ENCODE measurements around the gene MT1A.
"Not testable (repeated sequence)": the region's sequence is repeated elsewhere in the genome, so short reads cannot be mapped to it uniquely, and the experiment has no call there.

Gene MT1A

GRCh38 chr16:56617212-56618085 is 21.0 kb upstream of the MT1A start:
- H3K27me3 ChIP-seq (ENCODE audit: insufficient read depth, poor library complexity, severe bottlenecking), result peaks cover 11% of the 10 kb centered on the region

GRCh38 chr16:56618138-56618537 is 20.3 kb upstream of the MT1A start:
- TF ChIP-seq SPI1 (IDR thresholded peaks at IDR 0.05; ENCODE audit: borderline replicate concordance, low read depth) (no peak), GABPA (IDR thresholded peaks at IDR 0.05; ENCODE audit: low read depth) (no peak), CTCF (IDR thresholded peaks at IDR 0.05; ENCODE audit: insufficient read depth, low read length) (no peak), REST (IDR thresholded peaks at IDR 0.05; ENCODE audit: insufficient replicate concordance, low read depth) (no peak), POLR2AphosphoS5 (IDR thresholded peaks at IDR 0.05; ENCODE audit: low read depth) (no peak)
- Histone ChIP-seq H3K27me3 (ENCODE audit: insufficient read depth, poor library complexity, severe bottlenecking) (peaks cover 11% of the 10 kb centered on the region), H3K4me3 (replicated peaks; ENCODE audit: insufficient read depth, low read length) (no peak overlapping the region)

More at GRCh38 chr16:56617212-56618085, 21.0 kb upstream of the MT1A start:
- peak in 1 of 2 experiments; percentile 25 for DNase-seq (ENCODE audit: low read depth in 1 of 2, low spot score in 1 of 2)
- TF ChIP-seq REST (IDR thresholded peaks at IDR 0.05; ENCODE audit: insufficient replicate concordance, low read depth) (no peak), SPI1 (IDR thresholded peaks at IDR 0.05; ENCODE audit: borderline replicate concordance, low read depth) (no peak), POLR2AphosphoS5 (IDR thresholded peaks at IDR 0.05; ENCODE audit: low read depth) (no peak), CTCF (IDR thresholded peaks at IDR 0.05; ENCODE audit: insufficient read depth, low read length) (no peak), GABPA (IDR thresholded peaks at IDR 0.05; ENCODE audit: low read depth) (no peak)
- H3K27ac ChIP-seq (replicated peaks), result no peak overlapping the region
- H3K4me3 ChIP-seq (replicated peaks; ENCODE audit: insufficient read depth, low read length), result peak overlapping the region; percentile 34

GRCh38 chr16:56620339-56620897 is 18.0 kb upstream of the MT1A start:
- Histone ChIP-seq H3K4me3 (replicated peaks; ENCODE audit: insufficient read depth, low read length) (no peak overlapping the region), H3K27ac (replicated peaks) (no peak overlapping the region), H3K27me3 (ENCODE audit: insufficient read depth, poor library complexity, severe bottlenecking) (peaks cover 18% of the 10 kb centered on the region)
- TF ChIP-seq SPI1 (IDR thresholded peaks at IDR 0.05; ENCODE audit: borderline replicate concordance, low read depth) (no peak), GABPA (IDR thresholded peaks at IDR 0.05; ENCODE audit: low read depth) (no peak), CTCF (IDR thresholded peaks at IDR 0.05; ENCODE audit: insufficient read depth, low read length) (no peak), REST (IDR thresholded peaks at IDR 0.05; ENCODE audit: insufficient replicate concordance, low read depth) (no peak), POLR2AphosphoS5 (IDR thresholded peaks at IDR 0.05; ENCODE audit: low read depth) (no peak)
- DNase-seq (ENCODE audit: low read depth in 1 of 2, low spot score in 1 of 2), result no peak

More at GRCh38 chr16:56618138-56618537, 20.3 kb upstream of the MT1A start:
- H3K27ac ChIP-seq (replicated peaks), result no peak overlapping the region
- no peak for DNase-seq (ENCODE audit: low read depth in 1 of 2, low spot score in 1 of 2)

GRCh38 chr16:56621665-56622445 is 16.6 kb upstream of the MT1A start:
- not testable (repeated sequence) for H3K4me3 ChIP-seq (replicated peaks; ENCODE audit: insufficient read depth, low read length); H3K27ac ChIP-seq (replicated peaks); DNase-seq (ENCODE audit: low read depth in 1 of 2, low spot score in 1 of 2)
- peaks cover 24% of the 10 kb centered on the region for H3K27me3 ChIP-seq (ENCODE audit: insufficient read depth, poor library complexity, severe bottlenecking)

- not testable (repeated sequence) for H3K4me3 ChIP-seq (replicated peaks; ENCODE audit: insufficient read depth, low read length); H3K27ac ChIP-seq (replicated peaks); DNase-seq (ENCODE audit: low read depth in 1 of 2, low spot score in 1 of 2)
- peaks cover 16% of the 10 kb centered on the region for H3K27me3 ChIP-seq (ENCODE audit: insufficient read depth, poor library complexity, severe bottlenecking)
These were observed 15.3 kb upstream of the MT1A start for GRCh38 chr16:56623184-56623583.
